ENCODE data around the gene INPP5D. TPM values are rescaled to one million over a fixed set of nuclear protein-coding genes. Genes with fewer than 3 reads are reported as not detected.

INPP5D gene
- total and polyA plus RNA-seq, 3 donors from 2014 or later = 5.7 to 12.7 (median 11.2) TPM

DNA sequence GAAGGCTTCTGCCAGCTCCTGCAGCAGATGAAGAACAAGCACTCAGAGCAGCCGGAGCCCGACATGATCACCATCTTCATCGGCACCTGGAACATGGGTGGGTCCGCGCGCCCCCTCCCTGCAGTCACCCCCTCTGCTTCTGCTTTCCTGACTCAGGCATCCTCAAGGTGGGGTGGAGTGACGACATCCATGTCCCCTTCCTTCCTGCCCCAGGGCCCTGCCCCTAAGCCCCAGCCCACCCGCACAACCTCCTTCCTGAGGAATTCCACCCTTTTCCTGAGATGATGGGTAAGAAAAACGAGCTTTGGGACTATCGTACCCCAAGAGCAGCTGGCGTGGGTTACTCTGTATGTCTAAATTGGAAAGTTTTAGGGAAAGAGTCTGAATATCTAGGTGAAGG is 101.6 kb downstream of the INPP5D start:
- Histone ChIP-seq H3K27me3 (no peaks in the 10 kb centered on the region), H3K27ac (no peak overlapping the region), H3K9me3 (no peaks in the 10 kb centered on the region), H3K36me3 (ENCODE audit: low read depth, missing control alignments) (no peaks in the 10 kb centered on the region), H3K4me1 (no peaks in the 10 kb centered on the region), H3K4me3 (no peak overlapping the region)
- intact Hi-C loops (cut with DNase I; ENCODE audit: low total_unique reads) = no loop called here
- WGBS, 2 donors = 91 to 92% methylated on average over 11 of the region's 11 CpGs
- DNase-seq = no peak
- TF ChIP-seq, protein P1, sequence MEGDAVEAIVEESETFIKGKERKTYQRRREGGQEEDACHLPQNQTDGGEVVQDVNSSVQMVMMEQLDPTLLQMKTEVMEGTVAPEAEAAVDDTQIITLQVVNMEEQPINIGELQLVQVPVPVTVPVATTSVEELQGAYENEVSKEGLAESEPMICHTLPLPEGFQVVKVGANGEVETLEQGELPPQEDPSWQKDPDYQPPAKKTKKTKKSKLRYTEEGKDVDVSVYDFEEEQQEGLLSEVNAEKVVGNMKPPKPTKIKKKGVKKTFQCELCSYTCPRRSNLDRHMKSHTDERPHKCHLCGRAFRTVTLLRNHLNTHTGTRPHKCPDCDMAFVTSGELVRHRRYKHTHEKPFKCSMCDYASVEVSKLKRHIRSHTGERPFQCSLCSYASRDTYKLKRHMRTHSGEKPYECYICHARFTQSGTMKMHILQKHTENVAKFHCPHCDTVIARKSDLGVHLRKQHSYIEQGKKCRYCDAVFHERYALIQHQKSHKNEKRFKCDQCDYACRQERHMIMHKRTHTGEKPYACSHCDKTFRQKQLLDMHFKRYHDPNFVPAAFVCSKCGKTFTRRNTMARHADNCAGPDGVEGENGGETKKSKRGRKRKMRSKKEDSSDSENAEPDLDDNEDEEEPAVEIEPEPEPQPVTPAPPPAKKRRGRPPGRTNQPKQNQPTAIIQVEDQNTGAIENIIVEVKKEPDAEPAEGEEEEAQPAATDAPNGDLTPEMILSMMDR (IDR thresholded peaks at IDR 0.05) = no peak
- no peak for TF ChIP-seq POLR2A (IDR thresholded peaks at IDR 0.05)

- WGBS, 2 donors = 79 to 88% methylated on average over 8 of the region's 8 CpGs
Observed at GRCh38 chr2:233162770-233163169, 102.6 kb downstream of the INPP5D start.

GRCh38 chr2:233163486-233164103 is 103.5 kb downstream of the INPP5D start:
- H3K27ac ChIP-seq = no peak overlapping the region
- no peak for DNase-seq
- intact Hi-C loops (cut with DNase I; ENCODE audit: low total_unique reads) = no loop called here
- no peak overlapping the region for H3K4me3 ChIP-seq
- H3K27me3 ChIP-seq = no peaks in the 10 kb centered on the region
- no peaks in the 10 kb centered on the region for H3K36me3 ChIP-seq (ENCODE audit: low read depth, missing control alignments)
- no peaks in the 10 kb centered on the region for H3K9me3 ChIP-seq
- TF ChIP-seq POLR2A (IDR thresholded peaks at IDR 0.05) = no peak
- TF ChIP-seq, protein P1 (IDR thresholded peaks at IDR 0.05) = no peak
- no peaks in the 10 kb centered on the region for H3K4me1 ChIP-seq
- WGBS, 2 donors = 61 to 69% methylated on average over 17 to 18 of the region's 18 CpGs

More at GRCh38 chr2:233162770-233163169, 102.6 kb downstream of the INPP5D start:
- H3K4me1 ChIP-seq = no peaks in the 10 kb centered on the region
- TF ChIP-seq POLR2A (IDR thresholded peaks at IDR 0.05) = no peak
- TF ChIP-seq, protein P1 (IDR thresholded peaks at IDR 0.05) = no peak
- H3K36me3 ChIP-seq (ENCODE audit: low read depth, missing control alignments) = no peaks in the 10 kb centered on the region
- intact Hi-C loops (cut with DNase I; ENCODE audit: low total_unique reads) = no loop called here
- H3K4me3 ChIP-seq = no peak overlapping the region
- no peaks in the 10 kb centered on the region for H3K9me3 ChIP-seq
- H3K27me3 ChIP-seq = no peaks in the 10 kb centered on the region
- H3K27ac ChIP-seq = no peak overlapping the region
- DNase-seq = no peak

DNA sequence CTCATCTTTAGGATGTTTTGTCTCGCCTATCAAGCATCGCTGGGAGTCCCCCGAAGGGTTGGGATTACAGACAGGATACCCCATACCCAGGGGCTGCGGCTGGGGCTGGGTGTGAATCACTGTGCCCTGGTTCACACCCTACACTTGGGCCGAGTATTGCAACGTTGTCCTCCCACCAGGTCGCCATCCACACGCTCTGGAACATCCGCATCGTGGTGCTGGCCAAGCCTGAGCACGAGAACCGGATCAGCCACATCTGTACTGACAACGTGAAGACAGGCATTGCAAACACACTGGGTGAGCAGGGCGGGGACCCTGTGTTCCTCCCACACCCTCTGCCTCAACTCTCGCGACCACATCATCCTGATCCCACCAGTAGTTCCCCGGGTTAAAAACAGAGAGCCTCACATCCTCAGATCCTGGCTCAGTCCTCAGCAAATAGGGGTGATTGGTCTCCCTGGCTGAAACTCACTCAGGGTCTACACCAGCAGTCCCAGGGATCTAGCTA is 104.0 kb downstream of the INPP5D start:
- H3K27me3 ChIP-seq = no peaks in the 10 kb centered on the region
- TF ChIP-seq, protein P1 (IDR thresholded peaks at IDR 0.05) = no peak
- no peak for TF ChIP-seq POLR2A (IDR thresholded peaks at IDR 0.05)
- H3K4me1 ChIP-seq = no peaks in the 10 kb centered on the region
- no peaks in the 10 kb centered on the region for H3K9me3 ChIP-seq
- intact Hi-C loops (cut with DNase I; ENCODE audit: low total_unique reads) = no loop called here
- WGBS, 2 donors = 83% methylated on average over 12 to 17 of the region's 17 CpGs
- H3K27ac ChIP-seq = no peak overlapping the region
- no peak overlapping the region for H3K4me3 ChIP-seq
- no peaks in the 10 kb centered on the region for H3K36me3 ChIP-seq (ENCODE audit: low read depth, missing control alignments)
- no peak for DNase-seq

DNA sequence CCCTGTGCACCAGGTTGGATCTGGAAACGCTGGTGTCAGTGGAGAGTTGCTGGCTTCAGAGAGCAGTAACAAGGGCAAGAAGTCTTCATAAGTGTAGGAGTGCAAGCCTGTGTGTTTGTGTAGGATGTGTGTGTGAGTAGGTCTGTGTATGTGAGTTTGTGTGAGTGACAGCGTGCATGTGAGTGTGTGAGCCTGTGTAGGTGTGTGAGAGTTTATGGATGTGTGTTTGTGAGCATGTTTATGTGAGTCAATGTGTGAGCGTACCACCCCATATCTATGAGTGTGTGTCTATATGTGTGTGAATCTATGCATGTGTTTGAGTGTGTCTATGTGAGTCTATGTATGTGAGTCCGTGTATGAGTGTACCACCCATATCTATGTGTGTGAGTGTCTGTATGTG is 104.8 kb downstream of the INPP5D start:
- Histone ChIP-seq H3K4me1 (no peaks in the 10 kb centered on the region), H3K36me3 (ENCODE audit: low read depth, missing control alignments) (no peaks in the 10 kb centered on the region), H3K4me3 (no peak overlapping the region), H3K27me3 (no peaks in the 10 kb centered on the region), H3K9me3 (no peaks in the 10 kb centered on the region), H3K27ac (no peak overlapping the region)
- no peak for DNase-seq
- WGBS, 2 donors = 87 to 89% methylated on average over 4 of the region's 4 CpGs
- TF ChIP-seq POLR2A (IDR thresholded peaks at IDR 0.05) = no peak
- intact Hi-C loops (cut with DNase I; ENCODE audit: low total_unique reads) = no loop called here

Data from testis (tissue), 3 donors.